GM19463 (cell line): ENCODE data around the gene SLC25A51.
A peak's percentile ranks its signal among the peaks of the same experiment; 100 is the strongest.
"Not testable (repeated sequence)": the region's sequence is repeated elsewhere in the genome, so short reads cannot be mapped to it uniquely, and the experiment has no call there.

ENCODE experiments used
- ATAC-seq: cut with Tn5 transposase; IDR thresholded peaks from one replicate; pipeline ENCODE4 v1.9.1; 2021; ENCODE audit warnings: mild to moderate bottlenecking, moderate library complexity; ENCODE audit not compliant: unreplicated experiment

Gene SLC25A51

GRCh38 chr9:37920471-37921167 is 16.7 kb upstream of the SLC25A51 start:
- ATAC-seq, result no peak

- ATAC-seq, result no peak
Measured at GRCh38 chr9:37919956-37920335, 16.0 kb upstream of the SLC25A51 start.

- no peak for ATAC-seq
Measured at GRCh38 chr9:37919246-37919955, 15.5 kb upstream of the SLC25A51 start.

- no peak for ATAC-seq
Measured at GRCh38 chr9:37918665-37919170, 14.8 kb upstream of the SLC25A51 start.

- no peak for ATAC-seq
Measured at GRCh38 chr9:37917801-37918664, 14.1 kb upstream of the SLC25A51 start.

GRCh38 chr9:37917313-37917731 is 13.4 kb upstream of the SLC25A51 start:
- ATAC-seq, result no peak

GRCh38 chr9:37916471-37917312 is 12.8 kb upstream of the SLC25A51 start:
- ATAC-seq, result no peak

GRCh38 chr9:37915911-37916470 is 12.1 kb upstream of the SLC25A51 start:
- no peak for ATAC-seq

GRCh38 chr9:37914701-37915358 is 10.9 kb upstream of the SLC25A51 start:
- ATAC-seq, result no peak

GRCh38 chr9:37914154-37914551 is 10.2 kb upstream of the SLC25A51 start:
- no peak for ATAC-seq

GRCh38 chr9:37913480-37914153 is 9.7 kb upstream of the SLC25A51 start:
- ATAC-seq, result peak; percentile 81

GRCh38 chr9:37911271-37911681 is 7.3 kb upstream of the SLC25A51 start:
- no peak for ATAC-seq

- ATAC-seq, result no peak
Measured at GRCh38 chr9:37910271-37910670, 6.3 kb upstream of the SLC25A51 start.

- not testable (repeated sequence) for ATAC-seq
Measured at GRCh38 chr9:37909836-37910235, 5.9 kb upstream of the SLC25A51 start.

- ATAC-seq, result no peak
Measured at GRCh38 chr9:37909326-37909725, 5.4 kb upstream of the SLC25A51 start.

GRCh38 chr9:37908698-37909186 is 4.8 kb upstream of the SLC25A51 start:
- ATAC-seq, result no peak

GRCh38 chr9:37908283-37908682 is 4.4 kb upstream of the SLC25A51 start:
- no peak for ATAC-seq

GRCh38 chr9:37906312-37907239 is 2.6 kb upstream of the SLC25A51 start:
- no peak for ATAC-seq
